Fibroblast of upper back skin (primary cell): ENCODE measurements around the gene SUPT16H.
"Not testable (repeated sequence)": the region's sequence is repeated elsewhere in the genome, so short reads cannot be mapped to it uniquely, and the experiment has no call there.

ENCODE experiments used
- DNase-seq: peaks from one replicate; pipeline ENCODE4 v3.0.0-alpha.2; 2013

The SUPT16H gene

DNA sequence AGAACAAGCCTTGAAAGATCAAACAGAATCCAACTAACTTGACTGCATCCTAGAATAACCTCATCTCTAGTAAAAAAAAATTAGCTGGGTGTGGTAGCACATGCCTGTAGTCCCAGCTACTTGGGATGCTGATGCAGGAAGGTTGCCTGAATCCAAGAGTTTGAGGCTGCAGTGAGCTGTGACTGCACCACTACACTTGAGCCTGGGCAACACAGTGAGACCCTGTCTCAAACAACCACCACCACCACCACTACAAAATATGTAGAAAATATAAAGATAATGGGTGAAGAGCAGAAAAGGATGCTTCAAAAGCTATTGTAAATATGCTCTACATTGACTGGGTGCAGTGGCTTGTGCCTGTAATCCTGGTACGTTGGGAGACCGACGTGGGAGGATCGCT lies 27.3 kb downstream of the SUPT16H start:
- DNase-seq, result no peak

GRCh38 chr14:21352587-21352986 lies 31.2 kb downstream of the SUPT16H start:
- DNase-seq, result no peak

GRCh38 chr14:21350539-21350938 lies 33.3 kb downstream of the SUPT16H start:
- DNase-seq, result no peak

DNA sequence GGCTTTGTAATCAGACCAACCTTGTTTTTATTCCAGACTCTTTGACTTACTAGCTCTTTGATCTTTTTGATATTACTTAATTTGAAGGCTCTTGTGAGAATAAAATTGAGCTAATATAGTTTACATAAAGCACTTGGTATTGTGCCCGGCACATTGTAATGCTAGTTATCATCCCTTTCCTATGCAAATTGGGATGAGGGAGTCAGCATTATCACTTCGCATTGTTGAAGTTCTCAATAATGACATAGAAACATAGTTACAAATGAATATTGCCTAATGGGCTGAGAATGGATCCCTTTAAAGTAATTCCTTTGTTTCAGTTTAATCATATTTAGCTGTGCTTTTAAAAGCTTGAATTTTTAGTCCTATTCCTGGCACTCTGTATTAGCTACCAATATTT lies 36.6 kb downstream of the SUPT16H start:
- DNase-seq, result no peak

GRCh38 chr14:21346532-21347135 lies 37.2 kb downstream of the SUPT16H start:
- peak; percentile 2 for DNase-seq

GRCh38 chr14:21343035-21343794 lies 40.6 kb downstream of the SUPT16H start:
- no peak for DNase-seq

DNA sequence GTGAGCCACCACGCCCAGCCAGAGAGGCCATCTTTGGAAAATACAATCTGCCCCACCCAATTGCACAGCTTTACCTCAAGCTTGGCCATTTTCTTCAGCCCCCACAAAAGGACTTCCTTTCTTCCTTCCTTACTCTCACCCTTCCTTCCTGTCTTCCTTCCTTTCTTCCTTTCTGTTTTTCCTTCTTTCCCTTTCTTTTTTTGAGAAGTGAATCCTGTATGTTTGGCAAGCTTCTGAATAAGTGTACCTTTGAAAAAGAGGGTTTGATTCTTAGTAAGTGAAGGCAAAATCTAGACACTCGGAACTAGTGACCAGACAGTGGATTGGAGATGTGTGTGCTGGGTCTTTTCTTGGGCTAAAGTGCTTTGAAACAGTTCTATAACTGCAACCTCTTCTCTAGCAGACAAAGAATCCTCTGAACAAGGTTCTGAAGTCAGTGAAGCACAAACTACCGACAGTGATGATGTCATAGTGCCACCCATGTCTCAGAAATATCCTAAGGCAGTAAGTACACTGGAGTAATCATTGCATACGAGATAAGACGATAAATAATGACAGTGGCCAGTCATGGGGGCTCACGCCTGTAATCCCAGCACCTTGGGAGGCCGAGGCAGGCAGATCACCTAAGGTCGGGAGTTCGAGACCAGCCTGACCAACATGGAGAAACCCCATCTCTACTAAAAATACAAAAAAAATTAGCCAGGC lies 49.5 kb downstream of the SUPT16H start:
- no peak for DNase-seq

- no peak for DNase-seq
Observed at GRCh38 chr14:21332950-21333349, 50.9 kb downstream of the SUPT16H start.

GRCh38 chr14:21326972-21327371 lies 56.8 kb downstream of the SUPT16H start:
- DNase-seq, result no peak

- DNase-seq, result no peak
Observed at GRCh38 chr14:21322716-21323115, 61.1 kb downstream of the SUPT16H start.

DNA sequence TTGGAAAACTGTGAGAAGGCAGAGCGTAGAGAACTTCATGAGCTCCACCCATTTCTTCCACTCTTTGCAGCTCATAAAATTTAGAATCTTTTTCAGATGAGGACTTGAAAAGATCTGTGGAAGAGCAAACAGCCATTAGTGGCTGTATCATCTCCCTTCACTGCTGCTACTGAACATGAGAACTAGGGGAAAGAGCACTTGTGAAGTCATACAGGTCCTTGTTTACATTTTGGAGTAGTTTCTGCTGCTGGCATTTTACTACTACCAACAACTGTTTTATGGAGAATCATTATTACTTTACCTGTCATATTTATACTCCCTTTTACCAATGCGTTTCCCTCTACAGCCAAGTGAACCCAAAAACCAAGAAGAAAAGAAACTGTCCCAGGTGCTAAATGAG lies 62.9 kb downstream of the SUPT16H start:
- DNase-seq, result no peak

DNA sequence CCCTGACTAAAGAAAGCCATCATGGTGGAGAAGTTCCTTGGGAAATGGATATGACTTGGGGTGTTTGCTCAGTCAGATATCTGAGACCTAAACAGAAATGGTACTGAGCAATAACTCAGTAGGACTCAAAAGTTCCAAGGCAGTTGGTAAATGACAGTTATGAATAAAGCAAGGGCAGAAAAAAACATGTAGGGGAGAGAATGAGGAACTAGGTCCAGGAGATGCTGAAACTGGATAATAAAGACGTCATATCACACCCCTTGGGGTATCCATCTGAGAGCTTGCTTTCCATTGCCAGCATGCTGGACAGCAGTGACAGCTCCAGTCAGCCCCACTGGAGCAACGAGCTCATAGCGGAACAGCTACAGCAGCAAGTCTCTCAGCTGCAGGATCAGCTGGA lies 66.4 kb downstream of the SUPT16H start:
- DNase-seq, result no peak

- DNase-seq, result no peak
Observed at GRCh38 chr14:21313512-21313911, 70.3 kb downstream of the SUPT16H start.

DNA sequence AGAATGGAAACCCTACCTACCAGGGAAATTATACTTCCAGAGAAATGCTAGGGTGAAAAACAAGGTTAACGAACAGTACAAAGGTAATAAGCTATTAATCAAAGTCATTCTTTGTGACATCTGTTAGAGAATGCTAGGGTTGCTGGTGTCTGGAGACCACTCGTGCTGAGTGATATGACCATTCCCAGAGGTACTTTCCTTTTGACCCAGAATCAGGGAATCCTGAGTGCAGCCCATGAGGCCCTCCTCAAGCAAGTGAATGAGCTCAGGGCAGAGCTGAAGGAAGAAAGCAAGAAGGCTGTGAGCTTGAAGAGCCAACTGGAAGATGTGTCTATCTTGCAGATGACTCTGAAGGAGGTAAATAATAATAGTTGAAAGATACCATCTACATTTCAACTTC lies 72.2 kb downstream of the SUPT16H start:
- no peak for DNase-seq

DNA sequence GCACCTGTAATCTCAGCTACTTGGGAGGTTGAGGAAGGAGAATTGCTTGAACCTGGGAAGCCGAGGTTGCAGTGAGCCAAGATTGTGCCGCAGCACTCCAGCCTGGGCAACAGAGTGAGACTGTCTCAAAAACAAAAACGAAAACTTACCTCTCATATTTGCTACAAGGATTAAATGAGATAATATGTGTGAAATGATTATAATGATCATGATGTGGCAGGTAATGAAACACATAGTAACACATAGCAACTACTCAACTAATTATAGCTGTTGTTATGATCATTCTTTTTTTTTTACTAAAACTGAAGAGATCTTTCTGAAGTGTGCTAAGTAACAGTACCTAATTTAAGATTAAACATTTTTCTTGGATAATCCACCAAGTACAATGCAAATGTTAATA lies 73.9 kb downstream of the SUPT16H start:
- DNase-seq, result no peak

DNA sequence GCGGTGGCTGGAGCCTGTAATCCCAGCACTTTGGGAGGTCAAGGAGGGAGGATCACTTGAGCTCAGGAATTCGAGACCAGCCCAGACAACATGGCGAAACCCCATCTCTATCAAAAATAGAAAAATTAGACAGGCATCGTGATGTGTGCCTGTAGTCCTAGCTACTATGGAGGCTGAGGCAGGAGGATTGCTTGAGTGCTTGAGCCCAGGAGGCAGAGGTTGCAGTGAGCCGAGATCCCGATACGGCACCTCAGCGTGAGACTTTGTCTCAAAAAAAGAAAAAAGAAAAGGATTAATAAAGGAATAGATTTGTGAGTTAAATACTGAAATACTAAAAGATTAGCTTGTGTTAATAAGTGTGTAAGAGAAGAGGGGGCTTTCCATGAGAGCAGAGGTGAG lies 74.6 kb downstream of the SUPT16H start:
- no peak for DNase-seq

DNA sequence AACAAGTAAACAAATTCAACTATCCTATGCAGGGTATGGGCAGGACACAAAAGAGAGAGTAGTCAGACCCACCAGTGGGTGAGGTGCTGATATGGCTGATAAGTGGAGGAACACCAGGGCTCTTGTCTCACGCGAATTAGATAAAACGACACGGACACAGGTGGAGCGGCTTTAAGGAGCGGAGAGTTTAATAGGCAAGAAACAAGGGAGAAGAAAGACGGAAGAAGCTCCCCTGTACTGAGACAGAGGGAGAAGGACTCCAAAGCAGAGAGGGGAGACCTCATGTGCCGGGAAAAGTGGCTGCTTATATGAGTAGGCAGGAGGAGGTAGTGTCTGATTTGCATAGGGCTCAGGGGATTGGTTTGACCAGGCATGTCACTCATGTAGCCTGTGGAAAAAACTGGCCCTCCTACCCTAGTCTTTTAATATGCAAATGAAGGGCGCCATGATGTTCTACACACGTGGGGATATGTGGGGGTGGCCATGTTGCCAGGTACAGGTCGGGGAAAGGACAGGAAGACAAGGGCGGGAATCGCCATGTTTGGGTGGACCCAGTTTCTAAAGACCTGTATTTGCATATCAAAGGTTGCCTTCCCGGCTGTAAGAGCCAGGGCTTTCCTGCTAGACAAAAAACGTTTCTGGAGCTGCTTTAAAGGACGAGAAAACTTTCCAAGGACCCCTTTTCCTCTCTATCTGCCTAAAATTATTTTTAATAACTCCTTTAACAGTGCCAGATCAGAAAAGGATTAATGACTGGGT lies 75.2 kb downstream of the SUPT16H start:
- peak; percentile 37 for DNase-seq

DNA sequence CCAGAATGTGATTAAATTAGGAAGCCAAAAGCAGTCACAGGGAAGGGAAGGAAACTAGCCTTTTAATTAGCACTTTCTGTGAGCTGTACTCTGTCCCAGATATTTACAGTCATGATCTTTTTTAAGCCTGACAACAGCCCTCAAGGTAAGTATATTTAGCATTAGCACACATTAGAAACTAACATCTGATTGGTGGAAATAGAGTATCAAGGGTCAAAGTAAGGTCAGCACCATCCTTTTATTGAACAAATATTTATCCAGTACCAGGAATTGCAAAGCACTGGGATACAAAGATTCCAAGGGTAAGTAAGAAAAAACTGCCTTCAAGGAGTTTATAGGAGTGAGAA lies 75.7 kb downstream of the SUPT16H start:
- no peak for DNase-seq

DNA sequence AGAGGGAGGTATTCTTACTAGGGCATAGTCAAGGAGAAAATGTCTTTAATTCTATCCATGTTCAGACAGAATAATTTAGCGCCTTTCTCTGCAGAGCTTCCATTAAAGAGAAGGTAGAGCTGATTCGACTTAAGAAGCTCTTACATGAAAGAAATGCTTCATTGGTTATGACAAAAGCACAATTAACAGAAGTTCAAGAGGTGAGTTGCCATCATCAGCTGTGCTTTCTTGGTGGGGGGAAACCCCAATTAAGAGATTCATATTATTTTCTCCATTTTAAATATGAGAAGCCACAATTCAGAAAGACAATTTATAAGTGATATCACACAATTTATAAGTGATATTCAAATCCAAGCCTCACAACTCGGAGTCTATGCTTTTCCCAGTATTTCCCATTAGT lies 76.2 kb downstream of the SUPT16H start:
- no peak for DNase-seq

DNA sequence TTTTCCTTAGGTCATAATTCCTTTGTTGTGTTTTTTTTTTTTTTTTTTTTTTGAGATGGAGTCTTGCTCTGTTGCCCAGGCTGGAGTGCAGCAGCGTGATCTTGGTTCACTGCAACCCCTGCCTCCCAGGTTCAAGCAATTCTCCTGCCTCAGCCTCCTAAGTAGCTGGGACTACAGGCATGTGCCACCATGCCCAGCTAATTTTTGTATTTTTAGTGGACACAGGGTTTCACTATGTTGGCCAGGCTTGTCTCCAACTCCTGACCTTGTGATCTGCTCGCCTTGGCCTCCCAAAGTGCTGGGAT lies 81.0 kb downstream of the SUPT16H start:
- DNase-seq, result not testable (repeated sequence)

GRCh38 chr14:21302013-21302835 lies 81.6 kb downstream of the SUPT16H start:
- DNase-seq, result no peak
